AG10803 (cell line): ENCODE data around the gene CACNA1E.

Source experiments
- DNase-seq: peaks from one replicate; pipeline ENCODE4 v3.0.0; 2010; ENCODE audit warnings: low read depth
- H3K4me3 ChIP-seq: 2 replicates; pipeline ENCODE4 v1.5.1; 2011; ENCODE audit warnings: mild to moderate bottlenecking, low read length, control low read depth
- CTCF ChIP-seq: conservative IDR thresholded peaks from 2 replicates; pipeline ENCODE4 v1.5.1; 2011; ENCODE audit warnings: mild to moderate bottlenecking, low read length, control low read depth, inconsistent platforms

CACNA1E gene

DNA sequence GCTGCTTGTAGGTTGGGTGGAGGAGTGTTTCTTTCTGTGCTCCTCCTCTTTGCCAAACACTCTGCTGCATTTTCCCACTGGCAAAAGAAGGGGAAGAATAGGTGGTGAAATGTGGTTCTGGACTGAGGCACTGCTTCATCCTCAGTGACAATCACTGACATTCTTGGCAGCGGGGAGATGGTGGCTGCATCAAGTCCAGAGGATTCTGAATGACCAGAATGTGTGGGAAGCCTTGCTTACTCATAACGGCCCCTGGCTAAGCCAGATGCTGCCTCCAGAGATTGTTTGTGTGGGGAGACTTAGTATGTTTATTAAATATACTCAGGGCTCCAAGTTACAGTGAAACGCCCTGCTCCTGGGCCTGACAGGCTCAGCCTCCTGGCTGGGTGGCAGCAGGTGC lies 160.3 kb downstream of the CACNA1E start:
- H3K4me3 ChIP-seq, result no peak overlapping the region
- TF ChIP-seq CTCF, result no peak
- no peak for DNase-seq

DNA sequence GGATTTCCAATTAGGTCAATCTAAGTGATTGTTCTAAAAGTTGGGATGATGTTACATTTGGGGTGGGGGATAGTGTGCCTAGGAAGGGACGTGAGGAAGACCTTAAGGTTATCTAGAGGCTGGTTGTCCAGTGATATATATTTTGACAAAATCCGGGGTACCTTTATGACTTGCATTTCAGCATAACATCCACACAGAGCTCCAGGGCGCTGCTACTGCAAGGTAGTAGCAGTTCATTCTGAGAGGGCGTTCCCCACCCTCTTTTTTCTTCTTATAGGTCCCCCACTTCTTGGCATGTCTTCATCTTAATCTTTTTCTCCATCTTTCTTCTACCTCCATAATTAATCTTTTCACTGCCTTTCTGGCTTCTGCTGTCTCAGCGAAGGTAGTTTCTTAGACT lies 161.9 kb downstream of the CACNA1E start:
- DNase-seq, result no peak
- TF ChIP-seq CTCF, result no peak
- H3K4me3 ChIP-seq, result no peak overlapping the region

DNA sequence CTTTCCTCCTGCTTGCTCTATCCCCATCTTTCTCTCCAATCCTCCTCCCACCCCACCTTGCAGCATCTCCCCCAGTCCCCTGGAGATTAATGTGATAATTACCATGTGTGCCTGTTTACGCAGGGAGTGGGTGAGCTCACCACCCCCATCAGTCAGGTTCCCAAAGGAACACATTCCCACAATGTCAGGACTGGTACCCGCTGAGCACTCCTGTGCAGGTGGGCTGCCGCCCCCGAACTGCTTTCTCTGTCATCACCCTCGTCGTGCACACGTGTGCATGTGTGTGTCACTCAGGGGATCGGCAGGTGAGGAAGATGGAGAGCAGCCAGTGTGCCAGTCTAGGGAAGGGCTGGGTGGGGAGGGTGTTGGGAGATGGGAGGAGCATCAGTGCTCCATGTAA lies 163.4 kb downstream of the CACNA1E start:
- TF ChIP-seq CTCF, result no peak
- no peak overlapping the region for H3K4me3 ChIP-seq
- no peak for DNase-seq

GRCh38 chr1:181647314-181648035 lies 164.2 kb downstream of the CACNA1E start:
- no peak for TF ChIP-seq CTCF
- no peak overlapping the region for H3K4me3 ChIP-seq
- no peak for DNase-seq

DNA sequence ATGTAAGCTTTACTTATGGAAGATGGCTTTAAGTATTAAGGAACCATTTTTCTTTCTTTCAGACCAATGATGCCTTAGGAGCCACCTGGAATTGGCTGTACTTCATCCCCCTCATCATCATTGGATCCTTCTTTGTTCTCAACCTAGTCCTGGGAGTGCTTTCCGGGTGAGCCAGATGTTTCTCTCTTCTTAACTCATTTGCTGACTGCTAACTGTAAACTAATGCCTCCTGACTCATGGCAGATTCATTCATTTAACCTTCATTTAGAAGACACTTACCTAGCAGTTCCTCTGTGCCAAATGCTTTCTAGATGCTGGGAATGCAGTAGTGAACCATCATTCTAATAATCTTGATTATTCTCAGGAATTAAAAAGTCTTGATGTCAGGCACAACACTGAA lies 168.0 kb downstream of the CACNA1E start:
- no peak for TF ChIP-seq CTCF
- no peak overlapping the region for H3K4me3 ChIP-seq
- no peak for DNase-seq

GRCh38 chr1:181655756-181656155 lies 172.4 kb downstream of the CACNA1E start:
- no peak for DNase-seq
- H3K4me3 ChIP-seq, result no peak overlapping the region
- no peak for TF ChIP-seq CTCF

DNA sequence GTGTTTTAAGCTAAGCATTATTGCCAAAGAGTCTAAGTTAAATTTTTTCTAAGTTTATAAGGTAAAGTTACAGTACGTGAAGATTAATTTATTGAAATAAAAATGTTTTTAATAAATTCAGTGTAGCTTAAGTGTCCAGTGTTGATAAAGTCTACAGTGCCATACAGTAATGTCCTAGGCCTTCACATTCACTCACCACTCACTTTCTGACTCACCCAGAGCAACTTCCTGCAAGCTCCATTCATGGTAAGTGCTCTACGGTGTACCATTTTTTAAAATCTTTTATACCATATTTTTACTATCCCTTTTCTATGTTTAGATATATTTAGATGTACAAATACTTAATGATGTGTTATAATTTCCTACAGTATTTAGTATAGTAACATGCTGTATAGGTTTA lies 173.2 kb downstream of the CACNA1E start:
- H3K4me3 ChIP-seq, result no peak overlapping the region
- DNase-seq, result no peak
- TF ChIP-seq CTCF, result no peak
